G401.6 (cell line): ENCODE measurements around the gene AP1G1.
"Not testable (repeated sequence)": the region's sequence is repeated elsewhere in the genome, so short reads cannot be mapped to it uniquely, and the experiment has no call there.

Experiments
- FAIRE-seq: peaks from 2 replicates; lab custom pipeline; 2012; peaks lifted over from hg19 to GRCh38; lab: Jason Lieb, UNC

AP1G1 gene

GRCh38 chr16:71807905-71808592 lies 585 bp downstream of the AP1G1 start:
- no peak for FAIRE-seq

DNA sequence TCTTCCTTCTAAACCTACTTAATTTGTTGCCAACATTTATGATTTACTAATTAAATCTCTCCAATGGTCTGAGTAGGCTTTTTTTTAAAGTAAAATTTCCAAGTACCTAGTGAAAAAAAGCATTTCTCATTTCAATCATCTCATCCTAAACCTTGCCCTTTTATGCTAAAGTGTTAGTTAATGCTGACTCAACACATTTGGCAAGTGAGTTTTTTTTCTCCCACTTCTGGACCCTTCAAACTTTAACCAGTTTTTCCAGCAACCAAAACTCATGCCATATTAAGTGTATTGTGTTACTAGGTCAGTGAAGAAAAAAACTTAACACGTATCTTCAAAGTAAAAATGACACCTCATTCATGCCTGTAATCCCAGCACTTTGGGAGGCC lies 5.3 kb downstream of the AP1G1 start:
- FAIRE-seq, result no peak

DNA sequence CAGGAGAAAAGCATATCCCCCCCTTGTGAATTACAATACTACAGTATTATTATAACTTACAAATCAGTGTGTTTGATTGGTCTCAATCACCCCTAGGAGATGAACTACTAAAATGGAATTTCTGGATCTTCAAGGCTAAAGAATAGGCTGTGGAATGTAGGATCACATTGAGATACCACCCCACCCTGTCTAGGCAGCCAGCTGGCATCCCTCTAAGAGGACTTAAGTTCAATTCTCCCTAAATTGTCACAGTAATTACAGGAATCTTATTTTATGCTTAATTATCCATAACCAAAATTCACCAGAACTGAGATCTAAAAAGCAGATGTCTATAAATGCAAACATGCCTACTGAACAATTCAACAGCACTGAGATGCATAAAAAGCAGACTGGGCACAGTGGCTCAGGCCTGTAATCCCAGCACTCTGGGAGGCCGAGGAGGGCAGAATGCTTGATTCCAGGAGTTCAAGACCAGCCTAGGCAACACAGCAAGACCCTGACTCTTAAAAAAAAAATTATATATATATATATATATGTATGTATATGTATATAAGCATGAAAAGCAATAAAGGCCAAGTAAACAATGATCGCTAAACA lies 12.0 kb downstream of the AP1G1 start:
- FAIRE-seq, result no peak

GRCh38 chr16:71794943-71795342 lies 13.7 kb downstream of the AP1G1 start:
- FAIRE-seq, result no peak

DNA sequence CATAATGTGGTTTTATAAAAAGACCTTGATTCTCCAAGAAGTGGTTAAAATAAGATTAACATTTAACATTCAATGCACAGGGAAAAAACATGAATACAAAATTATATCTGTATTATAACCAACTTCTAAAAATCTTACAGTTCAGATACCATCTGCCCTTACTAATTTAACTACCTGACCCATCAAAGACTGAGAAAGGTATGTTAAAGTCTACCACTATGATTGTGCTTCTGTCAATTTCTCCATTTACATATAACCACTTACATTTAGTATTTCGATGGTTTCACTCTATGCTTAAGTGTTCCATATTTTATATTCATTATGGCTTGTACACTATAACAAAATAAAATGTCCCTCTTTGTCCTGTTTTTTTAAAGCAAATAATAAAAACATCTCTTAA lies 14.6 kb downstream of the AP1G1 start:
- no peak for FAIRE-seq

- no peak for FAIRE-seq
Observed at GRCh38 chr16:71792176-71792575, 16.5 kb downstream of the AP1G1 start.

GRCh38 chr16:71790329-71790728 lies 18.3 kb downstream of the AP1G1 start:
- not testable (repeated sequence) for FAIRE-seq

DNA sequence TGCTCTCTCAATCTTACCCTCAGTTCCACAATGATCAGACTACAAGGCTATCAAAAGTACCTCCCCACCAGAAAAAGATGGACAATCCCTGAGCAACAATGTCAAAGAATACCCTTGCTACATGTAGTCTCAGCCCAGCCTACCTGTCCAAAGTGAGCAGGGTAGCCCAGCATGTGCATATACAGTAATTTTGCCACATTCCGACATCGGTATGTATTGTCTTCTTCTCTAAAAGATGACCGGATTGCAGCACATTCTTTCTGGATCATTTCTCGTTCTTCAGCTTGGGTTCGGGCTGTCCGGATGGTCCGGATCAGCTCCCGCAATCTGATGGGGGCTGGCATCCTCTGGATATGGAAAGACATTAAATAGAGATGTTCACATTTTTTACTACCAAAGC lies 19.5 kb downstream of the AP1G1 start:
- FAIRE-seq, result no peak

- FAIRE-seq, result no peak
Observed at GRCh38 chr16:71788578-71788977, 20.1 kb downstream of the AP1G1 start.

- FAIRE-seq, result not testable (repeated sequence)
Observed at GRCh38 chr16:71785143-71785542, 23.5 kb downstream of the AP1G1 start.

GRCh38 chr16:71784093-71784492 lies 24.5 kb downstream of the AP1G1 start:
- no peak for FAIRE-seq

DNA sequence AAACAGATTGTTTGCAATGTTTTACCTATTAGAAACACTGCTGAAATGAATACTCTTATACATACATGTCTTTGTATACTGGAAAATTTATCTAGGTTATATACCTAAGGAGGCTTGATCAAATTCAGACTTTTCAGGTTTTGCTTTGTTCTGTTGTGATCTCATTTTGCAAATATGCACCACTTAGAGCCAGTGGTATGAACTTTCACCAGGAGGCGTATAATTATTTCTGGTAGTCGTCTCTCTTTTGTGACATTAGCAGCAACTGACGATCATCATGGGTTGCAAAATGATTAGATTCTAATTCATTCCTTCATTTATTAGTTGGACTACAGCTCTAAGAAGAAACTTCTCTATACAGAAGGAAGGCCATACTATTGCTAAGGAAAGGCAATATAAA lies 26.9 kb downstream of the AP1G1 start:
- no peak for FAIRE-seq

DNA sequence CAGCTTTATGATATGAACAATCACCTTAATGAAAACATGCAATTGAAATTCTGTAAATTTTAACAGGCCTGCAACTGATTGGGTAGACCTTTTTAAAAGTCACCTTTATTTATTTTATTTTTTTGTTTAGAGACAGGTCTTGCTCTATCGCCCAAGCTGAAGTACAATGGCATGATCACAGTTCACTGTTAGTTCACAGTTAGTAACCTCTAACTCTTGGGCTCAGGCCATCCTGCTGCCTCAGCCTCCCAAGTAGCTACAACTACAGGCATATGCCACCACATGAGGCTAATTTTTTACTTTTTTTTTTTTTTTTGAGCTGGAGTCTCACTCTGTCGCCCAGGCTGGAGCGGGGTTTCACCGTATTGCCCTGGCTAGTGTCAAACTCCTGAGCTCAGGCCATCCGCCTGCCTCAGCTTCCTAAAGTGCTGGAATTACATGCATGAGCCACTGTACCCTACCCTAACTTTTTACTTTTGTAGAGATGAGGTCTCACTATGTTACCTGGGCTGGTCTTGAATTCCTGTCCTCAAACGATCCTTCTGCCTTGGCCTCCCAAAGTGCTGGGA lies 28.0 kb downstream of the AP1G1 start:
- FAIRE-seq, result no peak

- no peak for FAIRE-seq
Observed at GRCh38 chr16:71778780-71779179, 29.9 kb downstream of the AP1G1 start.

- FAIRE-seq, result no peak
Observed at GRCh38 chr16:71777329-71777728, 31.3 kb downstream of the AP1G1 start.

GRCh38 chr16:71775949-71776348 lies 32.7 kb downstream of the AP1G1 start:
- no peak for FAIRE-seq

- FAIRE-seq, result no peak
Observed at GRCh38 chr16:71771571-71771970, 37.1 kb downstream of the AP1G1 start.

- no peak for FAIRE-seq
Observed at GRCh38 chr16:71769222-71769621, 39.4 kb downstream of the AP1G1 start.

DNA sequence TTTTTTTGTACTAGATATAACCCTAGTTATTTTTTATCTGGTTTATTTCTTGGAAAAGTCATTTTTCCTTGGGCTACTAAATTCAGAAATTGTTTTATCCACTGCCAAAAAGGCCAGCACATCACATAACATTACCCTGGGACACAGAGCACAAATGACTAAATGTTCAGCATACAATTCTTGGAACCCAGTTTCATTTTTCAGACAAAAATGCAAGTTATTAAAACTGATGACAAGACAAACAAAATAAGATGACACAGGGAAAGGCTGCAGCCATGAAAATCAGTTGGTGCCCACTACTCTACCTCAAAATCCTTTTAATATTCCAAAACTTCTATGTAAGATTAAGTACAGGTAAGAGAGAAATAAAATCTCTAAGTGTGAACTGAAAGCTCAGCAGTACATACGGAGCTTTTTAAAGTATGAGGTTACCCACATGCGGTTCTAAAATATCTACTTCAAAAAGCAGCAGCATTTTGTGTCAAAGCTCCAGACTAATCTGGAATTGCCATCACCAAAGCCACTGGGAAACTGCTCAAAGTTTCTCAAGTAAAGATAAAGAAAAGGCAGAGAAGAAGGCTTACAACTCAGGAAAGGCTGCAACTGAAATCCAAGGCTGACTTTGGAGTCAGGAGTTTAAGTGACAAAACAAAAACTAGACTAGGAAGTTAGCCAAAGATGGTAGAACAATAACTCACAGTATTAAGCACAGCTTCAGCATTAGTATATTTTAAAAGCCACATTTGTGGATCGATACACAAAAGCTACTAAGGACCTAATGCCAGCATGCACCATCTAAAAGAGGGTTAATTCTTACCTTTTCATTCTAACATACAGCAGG lies 41.4 kb downstream of the AP1G1 start:
- no peak for FAIRE-seq

- no peak for FAIRE-seq
Observed at GRCh38 chr16:71762186-71762585, 46.4 kb downstream of the AP1G1 start.

- no peak for FAIRE-seq
Observed at GRCh38 chr16:71761097-71761496, 47.5 kb downstream of the AP1G1 start.

DNA sequence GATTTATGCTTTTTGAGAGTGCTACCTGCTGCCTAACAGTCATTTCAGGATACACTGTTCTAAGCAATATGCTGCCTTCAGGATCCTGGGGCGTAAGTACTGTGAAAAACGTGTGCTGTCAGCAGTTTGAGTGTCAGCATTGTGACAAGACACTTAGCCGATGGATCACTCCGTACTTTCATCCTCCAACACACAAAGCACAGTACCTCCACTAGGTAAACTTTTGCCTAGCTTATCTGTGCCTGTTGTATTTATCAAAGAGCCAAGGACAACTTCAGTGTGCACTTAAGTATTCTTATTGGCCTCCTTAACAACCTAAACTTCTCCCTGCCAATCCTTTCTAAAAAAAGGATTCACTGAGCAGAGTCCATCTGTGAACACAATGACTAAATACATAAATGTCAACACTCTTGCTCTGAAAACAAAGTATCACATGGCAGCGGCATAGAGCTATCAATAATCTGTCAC lies 50.3 kb downstream of the AP1G1 start:
- FAIRE-seq, result no peak

- FAIRE-seq, result no peak
Observed at GRCh38 chr16:71754652-71755051, 54.0 kb downstream of the AP1G1 start.
